ENCODE results near the gene MEGF11.

The MEGF11 gene

GRCh38 chr15:66284271-66284670 lies 30.7 kb upstream of the MEGF11 start:
- H3K4me1 Mint-ChIP-seq, result peaks cover 11% of the 10 kb centered on the region
- no peak for TF ChIP-seq CTCF (IDR thresholded peaks at IDR 0.05; ENCODE audit: unreplicated experiment in 3 of 3)
- no peak overlapping the region for H3K4me3 Mint-ChIP-seq
- H3K27me3 Mint-ChIP-seq (ENCODE audit: low read depth), result no peaks in the 10 kb centered on the region
- no peaks in the 10 kb centered on the region for H3K36me3 Mint-ChIP-seq (ENCODE audit: low read depth)
- H3K27ac Mint-ChIP-seq, result no peak overlapping the region
- no peaks in the 10 kb centered on the region for H3K9me3 Mint-ChIP-seq

- Mint-ChIP-seq H3K27ac (no peak overlapping the region), H3K36me3 (ENCODE audit: low read depth) (no peaks in the 10 kb centered on the region), H3K4me1 (no peaks in the 10 kb centered on the region), H3K9me3 (no peaks in the 10 kb centered on the region), H3K4me3 (no peak overlapping the region), H3K27me3 (ENCODE audit: low read depth) (peaks cover 7% of the 10 kb centered on the region)
- no peak for TF ChIP-seq CTCF (IDR thresholded peaks at IDR 0.05; ENCODE audit: unreplicated experiment in 3 of 3)
Observed at GRCh38 chr15:66278671-66279070, 25.1 kb upstream of the MEGF11 start.

GRCh38 chr15:66278056-66278455 lies 24.5 kb upstream of the MEGF11 start:
- Mint-ChIP-seq H3K27ac (no peak overlapping the region), H3K27me3 (ENCODE audit: low read depth) (peaks cover 7% of the 10 kb centered on the region), H3K4me3 (no peak overlapping the region), H3K36me3 (ENCODE audit: low read depth) (no peaks in the 10 kb centered on the region), H3K4me1 (no peaks in the 10 kb centered on the region), H3K9me3 (no peaks in the 10 kb centered on the region)
- TF ChIP-seq CTCF (IDR thresholded peaks at IDR 0.05; ENCODE audit: unreplicated experiment in 3 of 3), result no peak

GRCh38 chr15:66276546-66276945 lies 23.0 kb upstream of the MEGF11 start:
- TF ChIP-seq CTCF (IDR thresholded peaks at IDR 0.05; ENCODE audit: unreplicated experiment in 3 of 3), result no peak
- H3K4me3 Mint-ChIP-seq, result no peak overlapping the region
- no peak overlapping the region for H3K27ac Mint-ChIP-seq
- H3K36me3 Mint-ChIP-seq (ENCODE audit: low read depth), result no peaks in the 10 kb centered on the region
- H3K4me1 Mint-ChIP-seq, result no peaks in the 10 kb centered on the region
- peaks cover 7% of the 10 kb centered on the region for H3K27me3 Mint-ChIP-seq (ENCODE audit: low read depth)
- no peaks in the 10 kb centered on the region for H3K9me3 Mint-ChIP-seq

GRCh38 chr15:66275352-66275751 lies 21.8 kb upstream of the MEGF11 start:
- Mint-ChIP-seq H3K27ac (no peak overlapping the region), H3K27me3 (ENCODE audit: low read depth) (peaks cover 7% of the 10 kb centered on the region), H3K4me3 (no peak overlapping the region), H3K36me3 (ENCODE audit: low read depth) (no peaks in the 10 kb centered on the region), H3K4me1 (no peaks in the 10 kb centered on the region), H3K9me3 (no peaks in the 10 kb centered on the region)
- TF ChIP-seq CTCF (IDR thresholded peaks at IDR 0.05; ENCODE audit: unreplicated experiment in 3 of 3), result no peak

- no peak for TF ChIP-seq CTCF (IDR thresholded peaks at IDR 0.05; ENCODE audit: unreplicated experiment in 3 of 3)
- Mint-ChIP-seq H3K4me3 (no peak overlapping the region), H3K27me3 (ENCODE audit: low read depth) (peaks cover 11% of the 10 kb centered on the region), H3K9me3 (no peaks in the 10 kb centered on the region), H3K36me3 (ENCODE audit: low read depth) (no peaks in the 10 kb centered on the region), H3K4me1 (no peaks in the 10 kb centered on the region), H3K27ac (no peak overlapping the region)
Observed at GRCh38 chr15:66270932-66271331, 17.4 kb upstream of the MEGF11 start.
